Ovary (tissue), 3 donors: ENCODE measurements around the gene JAK1.

ENCODE experiments used
- EP300 ChIP-seq: sonication (generic); formaldehyde crosslinking; IDR thresholded peaks from one replicate; pipeline ENCODE4 v1.6.1; 2017; ENCODE audit warnings: antibody characterized with exemption
- POLR2A ChIP-seq: fragments of 450-650 bp; IDR thresholded peaks from one replicate; pipeline ENCODE4 v1.6.1; 2017; ENCODE audit warnings: antibody characterized with exemption, mild to moderate bottlenecking, moderate library complexity
- TF ChIP-seq, protein P1 (sequence below), 3 donors: fragments of 450-650 bp in 2 of 3; fragments of 200-600 bp in 1 of 3; IDR thresholded peaks; one replicate each; pipeline versions ENCODE4 v1.5.1 to v1.8.0; 2016 to 2022; ENCODE audit warnings: antibody characterized with exemption in 3 of 3, mild to moderate bottlenecking in 1 of 3
- donor health status: DM: no; HTN: no; CAD: no.

DNA sequence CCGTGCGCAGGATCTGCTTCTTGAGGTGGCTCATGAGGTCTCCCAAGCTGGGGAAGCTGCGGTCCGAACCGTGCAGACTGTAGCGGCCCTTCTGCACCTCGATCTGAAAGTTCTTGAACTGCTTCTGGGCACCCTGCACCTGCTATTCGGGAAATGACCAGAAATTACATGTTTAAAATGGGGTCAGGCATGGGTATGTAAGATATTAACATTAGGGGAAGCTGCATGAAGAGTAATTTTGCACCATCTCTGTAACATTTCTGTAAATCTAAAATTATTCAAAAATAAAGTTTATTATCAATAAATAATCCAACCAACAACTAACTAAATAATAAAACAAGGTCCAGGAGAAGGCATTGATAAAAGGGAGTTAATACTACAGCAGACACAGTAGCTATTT lies 110.8 kb downstream of the JAK1 start:
- TF ChIP-seq EP300: no peak
- no peak for TF ChIP-seq POLR2A
- TF ChIP-seq, protein P1, sequence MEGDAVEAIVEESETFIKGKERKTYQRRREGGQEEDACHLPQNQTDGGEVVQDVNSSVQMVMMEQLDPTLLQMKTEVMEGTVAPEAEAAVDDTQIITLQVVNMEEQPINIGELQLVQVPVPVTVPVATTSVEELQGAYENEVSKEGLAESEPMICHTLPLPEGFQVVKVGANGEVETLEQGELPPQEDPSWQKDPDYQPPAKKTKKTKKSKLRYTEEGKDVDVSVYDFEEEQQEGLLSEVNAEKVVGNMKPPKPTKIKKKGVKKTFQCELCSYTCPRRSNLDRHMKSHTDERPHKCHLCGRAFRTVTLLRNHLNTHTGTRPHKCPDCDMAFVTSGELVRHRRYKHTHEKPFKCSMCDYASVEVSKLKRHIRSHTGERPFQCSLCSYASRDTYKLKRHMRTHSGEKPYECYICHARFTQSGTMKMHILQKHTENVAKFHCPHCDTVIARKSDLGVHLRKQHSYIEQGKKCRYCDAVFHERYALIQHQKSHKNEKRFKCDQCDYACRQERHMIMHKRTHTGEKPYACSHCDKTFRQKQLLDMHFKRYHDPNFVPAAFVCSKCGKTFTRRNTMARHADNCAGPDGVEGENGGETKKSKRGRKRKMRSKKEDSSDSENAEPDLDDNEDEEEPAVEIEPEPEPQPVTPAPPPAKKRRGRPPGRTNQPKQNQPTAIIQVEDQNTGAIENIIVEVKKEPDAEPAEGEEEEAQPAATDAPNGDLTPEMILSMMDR (IDR thresholded peaks at IDR 0.05): no peak
